ENCODE data around the gene HEXIM1. TPM values are rescaled to one million over a fixed set of nuclear protein-coding genes. Genes with fewer than 3 reads are reported as not detected.
A peak's percentile ranks its signal among the peaks of the same experiment; 100 is the strongest.
"Not testable (repeated sequence)": the region's sequence is repeated elsewhere in the genome, so short reads cannot be mapped to it uniquely, and the experiment has no call there.

The HEXIM1 gene
- total and polyA plus RNA-seq, 11 donors: 11.9 to 28.7 (median 21.6) TPM

DNA sequence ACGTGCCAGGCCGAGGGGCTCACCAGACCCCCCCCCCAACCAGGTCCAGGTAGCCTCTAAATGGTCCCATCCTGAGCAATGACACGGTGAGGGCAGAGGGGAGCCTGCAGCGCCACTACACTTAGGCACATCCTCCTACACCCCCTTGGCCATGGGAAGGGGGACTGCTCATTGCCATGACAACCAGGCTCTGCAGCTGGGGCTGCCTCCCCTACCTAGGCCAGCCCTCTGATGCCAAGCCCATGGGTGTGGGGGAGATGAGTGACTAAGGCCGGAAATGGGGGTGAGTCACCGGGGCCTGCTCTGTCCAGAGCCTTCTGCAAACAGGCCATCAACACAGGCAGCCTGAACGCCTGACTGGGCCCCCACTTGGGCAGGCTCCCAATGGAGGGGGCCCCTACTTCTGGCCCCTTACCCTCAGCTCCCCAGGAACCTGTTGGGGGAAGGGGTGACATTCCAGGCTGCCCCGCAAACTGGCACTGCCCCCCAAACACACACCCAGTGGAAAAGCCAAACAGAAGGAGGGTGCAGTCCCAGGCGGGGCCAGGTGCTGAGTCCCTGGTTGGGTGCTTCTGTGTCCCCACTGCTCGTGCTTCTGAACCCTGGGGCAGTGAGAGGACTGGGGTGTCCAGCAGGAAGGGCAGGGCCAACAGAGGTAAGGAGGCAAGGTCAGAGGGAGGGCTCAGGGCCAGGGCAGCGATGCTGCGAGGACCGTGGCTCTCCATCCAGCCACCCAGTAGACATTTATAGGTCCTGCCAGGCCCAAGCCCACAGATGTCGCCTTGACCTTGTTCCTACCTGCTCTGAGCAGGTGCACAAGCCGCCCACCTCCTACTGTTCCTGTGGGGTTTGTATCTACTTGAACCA is 24.1 kb upstream of the HEXIM1 start:
- DNase-seq (peak in 4 of 5 donors; percentile 38 to 80 (median 54)), ATAC-seq (peak in 3 of 4 donors; percentile 57 to 73 (median 72))
- TF ChIP-seq, protein P1, sequence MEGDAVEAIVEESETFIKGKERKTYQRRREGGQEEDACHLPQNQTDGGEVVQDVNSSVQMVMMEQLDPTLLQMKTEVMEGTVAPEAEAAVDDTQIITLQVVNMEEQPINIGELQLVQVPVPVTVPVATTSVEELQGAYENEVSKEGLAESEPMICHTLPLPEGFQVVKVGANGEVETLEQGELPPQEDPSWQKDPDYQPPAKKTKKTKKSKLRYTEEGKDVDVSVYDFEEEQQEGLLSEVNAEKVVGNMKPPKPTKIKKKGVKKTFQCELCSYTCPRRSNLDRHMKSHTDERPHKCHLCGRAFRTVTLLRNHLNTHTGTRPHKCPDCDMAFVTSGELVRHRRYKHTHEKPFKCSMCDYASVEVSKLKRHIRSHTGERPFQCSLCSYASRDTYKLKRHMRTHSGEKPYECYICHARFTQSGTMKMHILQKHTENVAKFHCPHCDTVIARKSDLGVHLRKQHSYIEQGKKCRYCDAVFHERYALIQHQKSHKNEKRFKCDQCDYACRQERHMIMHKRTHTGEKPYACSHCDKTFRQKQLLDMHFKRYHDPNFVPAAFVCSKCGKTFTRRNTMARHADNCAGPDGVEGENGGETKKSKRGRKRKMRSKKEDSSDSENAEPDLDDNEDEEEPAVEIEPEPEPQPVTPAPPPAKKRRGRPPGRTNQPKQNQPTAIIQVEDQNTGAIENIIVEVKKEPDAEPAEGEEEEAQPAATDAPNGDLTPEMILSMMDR (IDR thresholded peaks at IDR 0.05): no peak
- no peak for TF ChIP-seq POLR2A (IDR thresholded peaks at IDR 0.05)
- intact Hi-C loops (cut with DNase I): loop anchor here in 2 of 10 donors (2.0 to 10.0 kb wide), 2 partner anchors 55 to 349 kb away; no protein-coding TSS in a partner anchor
- no peaks in the 10 kb centered on the region for H3K9me3 ChIP-seq
- H3K4me3 ChIP-seq: no peak overlapping the region
- H3K36me3 ChIP-seq: peaks cover 0 to 18% (median 7%) of the 10 kb centered on the region in 9 donors
- peaks cover 14 to 63% (median 45%) of the 10 kb centered on the region in 12 donors for H3K4me1 ChIP-seq
- no peaks in the 10 kb centered on the region for H3K27me3 ChIP-seq
- 68 to 77% (median 71%) methylated on average over 10 to 15 of the region's 15 CpGs for WGBS, 4 donors
- H3K27ac ChIP-seq: peak overlapping the region in 10 of 12 donors; percentile 10 to 63 (median 36)

DNA sequence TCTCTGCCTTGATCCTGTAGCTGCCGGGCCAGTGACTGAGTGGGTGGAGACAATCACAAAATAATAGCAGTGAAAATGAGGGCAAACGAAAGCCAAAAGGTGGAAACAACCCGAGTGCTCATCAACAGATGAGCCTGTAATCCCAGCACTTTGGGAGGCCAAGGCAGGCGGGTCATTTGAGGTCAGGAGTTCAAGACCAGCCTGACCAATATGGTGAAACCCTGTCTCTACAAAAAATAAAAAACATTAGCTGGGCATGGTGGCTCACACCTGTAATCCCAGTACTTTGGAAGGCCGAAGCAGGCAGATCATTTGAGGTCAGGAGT is 23.5 kb upstream of the HEXIM1 start:
- H3K27ac ChIP-seq: peak overlapping the region in 8 of 12 donors; percentile 26 to 63 (median 38)
- H3K36me3 ChIP-seq: peaks cover 0 to 13% (median 3%) of the 10 kb centered on the region in 9 donors
- intact Hi-C loops (cut with DNase I): loop anchor here in 2 of 10 donors (2.0 to 10.0 kb wide), 2 partner anchors 56 to 350 kb away; no protein-coding TSS in a partner anchor
- H3K4me1 ChIP-seq: peaks cover 14 to 69% (median 50%) of the 10 kb centered on the region in 12 donors
- ATAC-seq, H3K27me3 ChIP-seq, DNase-seq, H3K4me3 ChIP-seq, H3K9me3 ChIP-seq: not testable (repeated sequence)
- WGBS, 4 donors: 79 to 87% (median 83%) methylated on average over 5 of the region's 5 CpGs

DNA sequence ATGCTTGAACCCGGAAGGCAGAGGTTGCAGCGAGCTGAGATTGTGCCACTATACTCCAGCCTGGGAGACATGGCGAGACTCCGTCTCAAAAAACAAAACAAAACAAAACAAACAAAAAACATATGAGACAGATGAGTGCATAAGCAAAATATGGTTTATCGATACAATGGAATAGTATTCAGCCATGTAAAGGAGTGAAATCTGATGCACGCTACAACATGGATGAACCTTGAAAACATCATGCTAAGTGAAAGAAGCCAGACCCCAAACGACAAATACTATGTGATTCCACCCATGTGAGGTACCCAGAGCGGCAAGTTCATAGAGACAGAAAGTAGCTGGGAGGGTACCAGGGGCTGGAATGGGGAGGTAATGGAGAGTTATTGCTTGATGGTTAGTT is 22.8 kb upstream of the HEXIM1 start:
- peaks cover 14 to 76% (median 57%) of the 10 kb centered on the region in 12 donors for H3K4me1 ChIP-seq
- H3K4me3 ChIP-seq: no peak overlapping the region
- ATAC-seq (no peak), DNase-seq (no peak)
- H3K27ac ChIP-seq: no peak overlapping the region
- H3K36me3 ChIP-seq: peaks cover 0 to 6% (median 0%) of the 10 kb centered on the region in 9 donors
- no peaks in the 10 kb centered on the region for H3K27me3 ChIP-seq
- TF ChIP-seq, protein P1 (IDR thresholded peaks at IDR 0.05): no peak
- no peak for TF ChIP-seq POLR2A (IDR thresholded peaks at IDR 0.05)
- no peaks in the 10 kb centered on the region for H3K9me3 ChIP-seq
- intact Hi-C loops (cut with DNase I): loop anchor here in 2 of 10 donors (2.0 to 10.0 kb wide), 2 partner anchors 57 to 351 kb away; no protein-coding TSS in a partner anchor
- WGBS, 4 donors: 95 to 98% (median 97%) methylated on average over 8 of the region's 8 CpGs

- ATAC-seq (peak in 1 of 4 donors; percentile 1), DNase-seq (peak in 3 of 5 donors; percentile 16 to 46 (median 38))
- Histone ChIP-seq H3K4me3 (peak overlapping the region in 1 of 12 donors; percentile 4), H3K27ac (peak overlapping the region in 11 of 12 donors; percentile 42 to 99 (median 85)), H3K9me3 (no peaks in the 10 kb centered on the region), H3K36me3 (no peaks in the 10 kb centered on the region), H3K27me3 (no peaks in the 10 kb centered on the region), H3K4me1 (peaks cover 14 to 86% (median 70%) of the 10 kb centered on the region in 12 donors)
- WGBS, 4 donors: 53 to 70% (median 61%) methylated on average over 7 to 8 of the region's 8 CpGs
- intact Hi-C loops (cut with DNase I): loop anchor here in 2 of 10 donors (10.0 kb wide), 1 partner anchor 352 kb away; no protein-coding TSS in a partner anchor
- TF ChIP-seq, protein P1 (IDR thresholded peaks at IDR 0.05): no peak
- no peak for TF ChIP-seq POLR2A (IDR thresholded peaks at IDR 0.05)
Measured at GRCh38 chr17:45127207-45127547, 21.1 kb upstream of the HEXIM1 start.

Measured in heart left ventricle (tissue), 16 donors.